SU-DHL-6 (cell line): ENCODE measurements around the gene MYO15A.

Experiments used
- EZH2phosphoT487 ChIP-seq: fragments of 200-600 bp; sonication (generic), shearing (Covaris generic); conservative IDR thresholded peaks from 2 replicates; pipeline ENCODE4 v1.6.1; 2018; ENCODE audit warnings: mild to moderate bottlenecking, antibody characterized with exemption, low read length, moderate library complexity, mixed read lengths
- TF ChIP-seq, protein P1 (sequence below): fragments of 200-600 bp; sonication (generic); IDR thresholded peaks from one replicate; pipeline ENCODE4 v1.5.1; 2017; ENCODE audit warnings: antibody characterized with exemption, mild to moderate bottlenecking, low read length, moderate library complexity; ENCODE audit not compliant: insufficient read depth, poor library complexity, severe bottlenecking

DNA sequence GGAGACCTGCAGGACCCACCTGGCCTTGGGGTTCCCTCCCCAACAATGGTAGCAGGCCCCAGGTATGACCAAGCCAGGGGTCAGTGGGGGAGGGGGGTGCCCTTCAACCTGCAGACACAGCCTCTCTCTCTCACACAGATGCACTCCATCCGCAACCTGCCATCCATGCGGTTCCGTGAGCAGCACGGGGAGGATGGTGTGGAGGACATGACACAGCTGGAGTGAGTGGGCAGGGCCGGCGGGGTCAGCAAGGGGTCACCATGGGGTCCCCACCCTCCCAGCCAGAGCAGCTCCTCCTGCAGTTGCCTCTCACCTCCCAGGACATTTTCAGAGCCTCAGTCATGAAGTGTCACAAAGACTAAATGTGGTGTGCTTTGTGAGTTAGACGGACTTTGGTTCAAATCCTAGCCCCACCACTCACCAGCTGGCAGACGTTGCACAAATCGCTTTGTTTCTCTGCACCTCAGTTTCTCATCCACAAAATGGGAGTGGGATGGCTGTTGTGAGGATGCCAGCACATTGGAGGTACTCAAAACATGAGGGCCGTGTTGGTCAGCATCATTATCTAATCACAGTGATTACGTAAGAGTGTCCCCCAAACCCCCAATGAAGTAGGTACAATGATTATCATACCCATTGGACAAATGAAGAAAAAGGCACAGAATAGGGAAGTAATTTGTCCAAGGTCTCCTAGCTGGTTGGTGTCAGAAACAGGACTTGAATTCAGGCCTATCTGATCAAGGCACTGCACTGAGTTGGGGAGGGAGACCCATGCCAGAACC, 16.0 kb downstream of the MYO15A start:
- TF ChIP-seq, protein P1, sequence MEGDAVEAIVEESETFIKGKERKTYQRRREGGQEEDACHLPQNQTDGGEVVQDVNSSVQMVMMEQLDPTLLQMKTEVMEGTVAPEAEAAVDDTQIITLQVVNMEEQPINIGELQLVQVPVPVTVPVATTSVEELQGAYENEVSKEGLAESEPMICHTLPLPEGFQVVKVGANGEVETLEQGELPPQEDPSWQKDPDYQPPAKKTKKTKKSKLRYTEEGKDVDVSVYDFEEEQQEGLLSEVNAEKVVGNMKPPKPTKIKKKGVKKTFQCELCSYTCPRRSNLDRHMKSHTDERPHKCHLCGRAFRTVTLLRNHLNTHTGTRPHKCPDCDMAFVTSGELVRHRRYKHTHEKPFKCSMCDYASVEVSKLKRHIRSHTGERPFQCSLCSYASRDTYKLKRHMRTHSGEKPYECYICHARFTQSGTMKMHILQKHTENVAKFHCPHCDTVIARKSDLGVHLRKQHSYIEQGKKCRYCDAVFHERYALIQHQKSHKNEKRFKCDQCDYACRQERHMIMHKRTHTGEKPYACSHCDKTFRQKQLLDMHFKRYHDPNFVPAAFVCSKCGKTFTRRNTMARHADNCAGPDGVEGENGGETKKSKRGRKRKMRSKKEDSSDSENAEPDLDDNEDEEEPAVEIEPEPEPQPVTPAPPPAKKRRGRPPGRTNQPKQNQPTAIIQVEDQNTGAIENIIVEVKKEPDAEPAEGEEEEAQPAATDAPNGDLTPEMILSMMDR: no peak
- TF ChIP-seq EZH2phosphoT487: no peak
